ENCODE measurements around the gene FAM216B. TPM values are rescaled to one million over a fixed set of nuclear protein-coding genes. Genes with fewer than 3 reads are reported as not detected.

FAM216B gene
- total RNA-seq, 1 experiment from 2014 or later, result not detected

DNA sequence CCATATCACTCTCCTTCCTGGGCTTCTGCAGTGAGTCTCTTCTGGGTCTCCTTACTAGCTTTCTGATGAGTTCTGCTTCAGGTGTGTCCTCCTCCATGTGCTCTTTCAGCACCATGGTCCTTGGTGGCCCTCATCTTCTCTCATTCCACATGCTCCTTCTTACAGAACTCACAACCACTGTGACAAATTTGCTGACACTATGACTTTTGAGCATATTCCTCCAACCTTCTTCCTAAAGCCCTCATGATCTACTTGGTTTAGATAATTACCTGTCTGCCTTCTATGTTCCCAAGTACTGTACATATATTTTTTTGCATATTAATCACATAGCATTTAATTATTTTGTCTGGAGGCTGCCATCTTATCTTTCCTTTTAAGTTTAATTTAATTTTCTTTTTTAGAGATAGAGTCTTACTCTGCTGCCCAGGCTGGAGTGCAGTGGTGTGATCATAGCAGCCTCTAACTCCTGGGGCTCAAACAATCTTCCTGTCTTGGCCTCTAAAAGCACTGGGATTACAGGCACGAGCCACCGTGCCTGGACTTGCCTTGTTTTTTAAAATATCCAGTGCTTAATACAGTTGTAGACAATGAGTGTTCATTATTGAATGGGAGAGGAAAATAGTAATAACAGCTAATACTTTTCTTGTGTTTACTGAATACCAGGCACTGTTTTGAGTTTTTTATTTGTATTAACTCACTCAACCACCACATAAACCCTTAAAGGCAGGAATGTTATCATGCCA is 23.5 kb upstream of the FAM216B start:
- Histone ChIP-seq H4K5ac (ENCODE audit: insufficient read length, low read depth, low read length) (no peak overlapping the region), H3K4me2 (ENCODE audit: insufficient read depth, insufficient read length, low read length) (no peak overlapping the region), H3K4ac (ENCODE audit: low read depth, low read length) (no peak overlapping the region), H3K79me2 (ENCODE audit: insufficient read depth, low read length) (no peaks in the 10 kb centered on the region), H4K20me1 (ENCODE audit: control insufficient read depth, insufficient read depth, insufficient read length) (no peaks in the 10 kb centered on the region), H3K56ac (ENCODE audit: insufficient read length, low read depth, low read length) (no peak overlapping the region), H3K23me2 (ENCODE audit: insufficient read length, low read depth, low read length, poor library complexity, severe bottlenecking) (no peaks in the 10 kb centered on the region), H2BK12ac (ENCODE audit: insufficient read length, low read depth, low read length) (no peak overlapping the region), H2BK5ac (ENCODE audit: insufficient read length, low read length) (no peak overlapping the region), H3K14ac (ENCODE audit: insufficient read depth, low read length) (no peak overlapping the region), H3K79me1 (ENCODE audit: insufficient read depth, low read depth, low read length, poor library complexity, severe bottlenecking) (no peaks in the 10 kb centered on the region), H4K8ac (replicated peaks; ENCODE audit: insufficient read length, low read depth, low read length) (no peak overlapping the region), H4K91ac (ENCODE audit: insufficient read length, low read depth, low read length) (no peak overlapping the region), H2BK120ac (ENCODE audit: low read depth, low read length, poor library complexity, severe bottlenecking) (no peak overlapping the region), H2AFZ (ENCODE audit: low read length) (no peak overlapping the region), H3K23ac (ENCODE audit: insufficient read length, low read depth, low read length) (no peak overlapping the region), H2BK20ac (ENCODE audit: low read depth, low read length, poor library complexity, severe bottlenecking) (no peak overlapping the region), H2AK5ac (ENCODE audit: insufficient read length, low read length) (no peak overlapping the region), H3K9me3 (ENCODE audit: control insufficient read depth, low read depth, low read length) (no peaks in the 10 kb centered on the region), H3K4me1 (ENCODE audit: insufficient read depth, low read length) (peaks cover 2% of the 10 kb centered on the region; the same call in 1 of the 2 replicates), H3K18ac (ENCODE audit: insufficient read length, low read depth, low read length) (no peak overlapping the region), H3T11ph (ENCODE audit: low read length) (no peak overlapping the region), H3K27ac (ENCODE audit: insufficient read length, low read depth, low read length) (no peak overlapping the region), H2BK15ac (ENCODE audit: low read depth, low read length) (no peak overlapping the region), H3K27me3 (ENCODE audit: insufficient read depth, low read length) (no peaks in the 10 kb centered on the region), H3K9ac (ENCODE audit: extremely low read depth, insufficient read length, low read length) (no peak overlapping the region)
- no peaks in the 10 kb centered on the region for H3K9me3 Mint-ChIP-seq
- no peak overlapping the region for H3K4me3 Mint-ChIP-seq
- TF ChIP-seq, protein P1, sequence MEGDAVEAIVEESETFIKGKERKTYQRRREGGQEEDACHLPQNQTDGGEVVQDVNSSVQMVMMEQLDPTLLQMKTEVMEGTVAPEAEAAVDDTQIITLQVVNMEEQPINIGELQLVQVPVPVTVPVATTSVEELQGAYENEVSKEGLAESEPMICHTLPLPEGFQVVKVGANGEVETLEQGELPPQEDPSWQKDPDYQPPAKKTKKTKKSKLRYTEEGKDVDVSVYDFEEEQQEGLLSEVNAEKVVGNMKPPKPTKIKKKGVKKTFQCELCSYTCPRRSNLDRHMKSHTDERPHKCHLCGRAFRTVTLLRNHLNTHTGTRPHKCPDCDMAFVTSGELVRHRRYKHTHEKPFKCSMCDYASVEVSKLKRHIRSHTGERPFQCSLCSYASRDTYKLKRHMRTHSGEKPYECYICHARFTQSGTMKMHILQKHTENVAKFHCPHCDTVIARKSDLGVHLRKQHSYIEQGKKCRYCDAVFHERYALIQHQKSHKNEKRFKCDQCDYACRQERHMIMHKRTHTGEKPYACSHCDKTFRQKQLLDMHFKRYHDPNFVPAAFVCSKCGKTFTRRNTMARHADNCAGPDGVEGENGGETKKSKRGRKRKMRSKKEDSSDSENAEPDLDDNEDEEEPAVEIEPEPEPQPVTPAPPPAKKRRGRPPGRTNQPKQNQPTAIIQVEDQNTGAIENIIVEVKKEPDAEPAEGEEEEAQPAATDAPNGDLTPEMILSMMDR (conservative IDR thresholded peaks at IDR 0.05), result no peak
- no peaks in the 10 kb centered on the region; the same call in 1 of the 2 replicates for H3K27me3 Mint-ChIP-seq (ENCODE audit: low read depth)
- H3K27ac Mint-ChIP-seq, result no peak overlapping the region
- no CpG with 5 or more reads among the region's 2 CpGs for WGBS (ENCODE audit: extremely low coverage, insufficient read length, low lambda C conversion rate)
- H3K4me1 Mint-ChIP-seq, result peaks cover 0 to 8% of the 10 kb centered on the region in 2 experiments; a peak in 1 of 4 replicates
- no peaks in the 10 kb centered on the region for H3K36me3 Mint-ChIP-seq (ENCODE audit: insufficient read depth in 1 of 3, low read depth in 3 of 3)
- no peak for DNase-seq

All from H9 (cell line).